Breast epithelium (tissue), 4 donors: ENCODE data around the gene RGS14. TPM values are rescaled to one million over a fixed set of nuclear protein-coding genes. Genes with fewer than 3 reads are reported as not detected.

ENCODE experiments used
- DNase-seq, 2 donors: peaks; one replicate each; pipeline ENCODE4 v3.0.0-alpha.2; 2019; ENCODE audit warnings: low spot score in 2 of 2
- H3K27ac ChIP-seq, 2 donors: fragments of 200-600 bp; sonication (generic) in 1 of 2; one replicate each; pipeline ENCODE4 v1.5.1; 2016 to 2019; ENCODE audit warnings: mild to moderate bottlenecking in 1 of 2
- H3K27me3 ChIP-seq, 2 donors: fragments of 200-600 bp; sonication (generic) in 1 of 2; one replicate each; pipeline versions ENCODE4 v1.5.1 to v1.6.0; 2017 to 2019; ENCODE audit warnings: control low read depth in 1 of 2, mild to moderate bottlenecking in 1 of 2
- H3K36me3 ChIP-seq: fragments of 200-600 bp; one replicate; pipeline ENCODE4 v1.5.1; 2019
- H3K4me1 ChIP-seq, 2 donors: fragments of 200-600 bp; sonication (generic); one replicate each; pipeline ENCODE4 v1.5.1; 2016 to 2019; ENCODE audit warnings: control low read depth in 1 of 2
- H3K4me3 ChIP-seq, 3 donors: fragments of 200-600 bp; sonication (generic); 1 replicate in 2 of 3; 2 replicates in 1 of 3; pipeline ENCODE4 v1.5.1; 2016 to 2019; ENCODE audit warnings: mild to moderate bottlenecking in 3 of 3, moderate library complexity in 2 of 3
- H3K9me3 ChIP-seq, 2 donors: fragments of 200-600 bp; sonication (generic) in 1 of 2; one replicate each; pipeline ENCODE4 v1.5.1; 2016 to 2019; ENCODE audit warnings: control low read depth in 1 of 2
- CTCF ChIP-seq, 3 donors: fragments of 450-650 bp; IDR thresholded peaks; one replicate each; pipeline ENCODE4 v1.5.1; 2016 to 2017; ENCODE audit warnings: antibody characterized with exemption in 3 of 3, mild to moderate bottlenecking in 3 of 3, moderate library complexity in 3 of 3
- POLR2A ChIP-seq: fragments of 450-650 bp; IDR thresholded peaks from one replicate; pipeline ENCODE4 v1.6.1; 2016; ENCODE audit warnings: antibody characterized with exemption, mild to moderate bottlenecking, moderate library complexity
- POLR2AphosphoS5 ChIP-seq, 3 donors: sonication (generic); formaldehyde crosslinking; IDR thresholded peaks; one replicate each; pipeline ENCODE4 v1.6.1; 2017; ENCODE audit warnings: antibody characterized with exemption in 3 of 3
- intact Hi-C: fragments of 100-400 bp; cut with DNase I; formaldehyde crosslinking; loops from one replicate; pipeline ENCODE4 v1.15.1; 2023; ENCODE audit warnings: low total_unique reads
- total RNA-seq, 3 donors: library from RNA; depleted of rRNA; stranded (reverse); fragments of >200 nt; gene quantifications; one replicate each; pipeline ENCODE4 v1.1.0, GENCODE V29; 2016

The RGS14 gene
- total RNA-seq, 3 donors from 2014 or later = 9.0 to 16.4 (median 11.3) TPM

DNA sequence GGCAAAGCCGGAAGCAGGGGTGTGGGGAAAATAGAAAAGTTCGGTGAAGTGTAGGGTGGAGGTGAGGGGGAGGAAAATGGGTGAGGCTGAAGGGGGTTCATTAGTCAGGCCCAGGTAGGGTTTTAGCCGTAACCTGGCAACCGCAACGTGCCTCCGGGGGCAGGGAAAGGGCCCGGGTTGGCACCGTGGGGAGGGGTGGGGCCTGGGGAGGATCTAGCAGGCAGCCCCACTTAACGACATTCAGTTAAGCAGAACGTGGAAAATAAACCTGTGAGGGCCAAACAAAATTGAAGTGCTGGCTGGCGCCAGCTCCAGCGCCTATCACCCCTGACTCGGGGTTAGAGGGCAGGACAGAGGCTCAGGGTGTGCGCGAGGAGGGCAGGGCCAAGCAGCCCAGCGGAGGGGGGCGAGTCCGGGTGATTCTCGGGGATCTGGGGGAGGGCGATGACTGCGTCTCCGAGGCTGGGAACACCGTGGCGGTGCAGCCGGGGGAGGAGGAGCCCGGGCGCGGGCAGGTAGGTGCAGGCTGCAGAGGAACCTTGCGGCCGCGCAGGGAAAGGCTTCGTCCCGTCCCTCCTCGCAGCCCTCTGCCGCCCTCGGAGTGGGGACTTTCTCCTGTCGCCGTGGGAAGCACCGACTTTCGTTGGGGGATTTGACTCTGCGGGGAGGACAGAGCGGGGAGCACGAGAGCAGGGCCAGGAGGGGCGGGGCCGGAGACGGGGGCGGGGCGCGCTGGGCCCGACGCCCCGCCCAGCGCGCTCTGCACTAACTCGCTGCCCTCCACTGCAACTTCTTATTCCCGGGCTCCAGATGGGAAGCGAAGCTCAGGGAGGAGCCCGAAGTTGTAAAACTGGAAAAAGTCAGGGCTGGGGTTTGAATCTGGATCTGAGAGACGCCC is 5.1 kb downstream of the RGS14 start:
- Histone ChIP-seq H3K4me1 (peaks cover 7 to 16% of the 10 kb centered on the region in 2 donors), H3K27me3 (no peaks in the 10 kb centered on the region), H3K9me3 (no peaks in the 10 kb centered on the region), H3K4me3 (peak overlapping the region; percentile 30 to 71 (median 63)), H3K36me3 (no peaks in the 10 kb centered on the region), H3K27ac (peak overlapping the region; percentile 60 to 81)
- intact Hi-C loops = loop anchor here (1.0 to 10.0 kb wide), 2 partner anchors 24 to 48 kb away; partner anchors contain the start of gene MXD3
- TF ChIP-seq POLR2AphosphoS5 (IDR thresholded peaks at IDR 0.05) (no peak), CTCF (IDR thresholded peaks at IDR 0.05) (peak in 1 of 3 donors; percentile 11), POLR2A (no peak)
- peak; percentile 40 to 73 for DNase-seq

DNA sequence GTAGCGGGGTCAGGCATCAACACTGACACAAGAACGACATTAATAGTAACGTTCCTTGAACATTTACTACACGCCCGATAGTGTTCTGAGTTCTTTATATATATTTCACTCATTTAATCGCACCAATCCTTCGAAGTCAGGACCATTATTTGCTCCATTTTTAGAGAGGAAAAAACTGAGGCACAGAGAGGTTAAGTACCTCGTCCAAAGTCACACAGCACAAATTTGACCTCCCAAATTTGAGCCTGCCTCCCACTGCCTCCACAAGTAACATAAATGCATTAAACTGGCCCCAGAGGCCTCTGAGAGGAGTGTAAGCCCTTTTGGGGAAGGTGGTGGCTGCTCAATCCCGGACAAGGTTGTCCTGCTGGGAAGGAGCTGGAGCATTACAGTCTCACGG is 5.8 kb downstream of the RGS14 start:
- Histone ChIP-seq H3K36me3 (no peaks in the 10 kb centered on the region), H3K4me3 (peak overlapping the region in 2 of 3 donors; percentile 63 to 71), H3K27me3 (no peaks in the 10 kb centered on the region), H3K9me3 (no peaks in the 10 kb centered on the region), H3K27ac (no peak overlapping the region), H3K4me1 (peaks cover 2 to 9% of the 10 kb centered on the region in 2 donors)
- intact Hi-C loops = loop anchor here (1.0 to 10.0 kb wide), 2 partner anchors 24 to 49 kb away; partner anchors contain the start of gene MXD3
- no peak for DNase-seq
- no peak for TF ChIP-seq POLR2AphosphoS5 (IDR thresholded peaks at IDR 0.05)
- no peak for TF ChIP-seq CTCF (IDR thresholded peaks at IDR 0.05)
- TF ChIP-seq POLR2A = no peak

DNA sequence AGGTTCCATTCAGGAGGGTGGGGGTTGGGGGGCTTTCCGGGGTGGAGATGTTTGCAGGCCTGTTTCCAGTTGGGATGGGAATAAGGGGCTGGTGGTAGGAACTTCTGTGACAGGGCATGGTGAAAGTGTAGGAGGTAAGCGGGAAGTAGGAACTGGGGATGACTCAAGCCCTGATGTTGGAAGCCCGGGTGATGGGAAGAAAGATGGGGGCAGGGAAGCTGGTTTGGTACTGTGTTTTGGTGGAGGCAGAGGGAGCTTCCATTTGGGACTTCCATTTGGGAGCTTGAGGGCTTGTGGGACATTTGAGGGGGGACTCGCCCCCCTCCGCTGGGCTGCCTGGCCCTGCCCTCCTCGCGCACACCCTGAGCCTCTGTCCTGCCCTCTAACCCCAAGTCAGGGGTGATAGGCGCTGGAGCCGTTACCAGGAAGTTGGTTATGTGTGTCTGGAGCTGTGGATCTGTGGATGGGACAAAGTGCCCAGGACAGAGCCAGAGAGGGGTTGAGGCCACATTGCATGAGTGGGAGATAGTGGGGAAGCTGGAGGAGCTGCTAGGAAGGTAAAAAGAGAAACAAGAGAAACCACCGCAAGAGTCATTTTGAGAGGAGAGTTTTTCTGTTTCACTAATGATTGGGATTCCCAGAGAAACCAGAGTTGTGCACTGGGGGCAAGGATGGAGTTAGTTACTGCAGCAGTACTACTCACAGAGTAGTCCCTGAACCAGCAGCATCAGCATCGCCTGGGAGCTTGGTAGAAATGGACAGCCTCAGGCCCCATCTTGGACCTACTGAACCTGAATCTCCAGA is 6.6 kb downstream of the RGS14 start:
- no peaks in the 10 kb centered on the region for H3K27me3 ChIP-seq
- DNase-seq = no peak
- no peaks in the 10 kb centered on the region for H3K9me3 ChIP-seq
- peaks cover 0 to 5% of the 10 kb centered on the region in 2 donors for H3K4me1 ChIP-seq
- H3K36me3 ChIP-seq = no peaks in the 10 kb centered on the region
- intact Hi-C loops = loop anchor here (10.0 kb wide), 1 partner anchor 50 kb away; the partner anchor contains the start of gene MXD3
- H3K27ac ChIP-seq = no peak overlapping the region
- no peak overlapping the region for H3K4me3 ChIP-seq
- TF ChIP-seq POLR2A = no peak
- TF ChIP-seq POLR2AphosphoS5 (IDR thresholded peaks at IDR 0.05) = no peak
- no peak for TF ChIP-seq CTCF (IDR thresholded peaks at IDR 0.05)

- Histone ChIP-seq H3K27me3 (no peaks in the 10 kb centered on the region), H3K4me3 (no peak overlapping the region), H3K4me1 (peaks cover 0 to 5% of the 10 kb centered on the region in 2 donors), H3K9me3 (no peaks in the 10 kb centered on the region), H3K27ac (peak overlapping the region; percentile 94 to 97), H3K36me3 (no peaks in the 10 kb centered on the region)
- no peak for DNase-seq
- intact Hi-C loops = loop anchor here (10.0 kb wide), 1 partner anchor 51 kb away; the partner anchor contains the start of gene MXD3
- TF ChIP-seq CTCF (IDR thresholded peaks at IDR 0.05) (no peak), POLR2AphosphoS5 (IDR thresholded peaks at IDR 0.05) (no peak), POLR2A (no peak)
These were observed 8.3 kb downstream of the RGS14 start for GRCh38 chr5:177365845-177366527.
